A673 (cell line): ENCODE data around the gene ZNF883. TPM values are rescaled to one million over a fixed set of nuclear protein-coding genes. Genes with fewer than 3 reads are reported as not detected.
A peak's percentile ranks its signal among the peaks of the same experiment; 100 is the strongest.

Experiments used
- BruUV-seq: library from RNA; stranded (reverse); fragments of 400-500 nt; replicated peaks from 2 replicates; lab custom pipeline; 2021; lab: Mats Ljungman, UMichigan
- CTCF ChIA-PET: fragments of 300-600 bp; sonication (Branson Sonifier 250); formaldehyde crosslinking; loops from one replicate; lab custom pipeline; 2022; ENCODE audit warnings: antibody characterized with exemption; lab: Charles Lee
- POLR2A ChIA-PET: fragments of 300-600 bp; sonication (Branson Sonifier 250); formaldehyde crosslinking; loops from one replicate; lab custom pipeline; 2022; ENCODE audit warnings: antibody characterized with exemption; ENCODE audit not compliant: low non-redundant PET; lab: Charles Lee
- DNase-seq: peaks from one replicate; pipeline ENCODE4 v3.0.0-alpha.2; 2015; ENCODE audit warnings: low spot score
- H3K27ac ChIP-seq: fragments of 200-600 bp; sonication (generic); 2 replicates; pipeline ENCODE4 v1.5.1; 2016; ENCODE audit warnings: mixed run types, low read depth, mild to moderate bottlenecking, mixed read lengths, antibody characterized with exemption, low read length; ENCODE audit not compliant: poor library complexity, severe bottlenecking
- H3K27me3 ChIP-seq: fragments of 200-600 bp; sonication (generic); replicated peaks from 2 replicates; pipeline ENCODE4 v1.6.1; 2017; ENCODE audit warnings: mixed run types, low read depth, mild to moderate bottlenecking, mixed read lengths, antibody characterized with exemption, low read length; ENCODE audit not compliant: insufficient read depth, poor library complexity
- H3K36me3 ChIP-seq: fragments of 200-600 bp; sonication (generic); 2 replicates; pipeline ENCODE4 v1.6.1; 2016; ENCODE audit warnings: mixed run types, mild to moderate bottlenecking, mixed read lengths, antibody characterized with exemption, low read length; ENCODE audit not compliant: insufficient read depth, poor library complexity, severe bottlenecking
- H3K4me1 ChIP-seq: fragments of 200-600 bp; sonication (generic); 2 replicates; pipeline ENCODE4 v1.6.1; 2017; ENCODE audit warnings: mixed run types, mild to moderate bottlenecking, mixed read lengths, antibody characterized with exemption, low read length; ENCODE audit not compliant: insufficient read depth, poor library complexity, severe bottlenecking
- H3K4me3 ChIP-seq: fragments of 200-600 bp; sonication (generic); 2 replicates; pipeline ENCODE4 v1.5.1; 2016; ENCODE audit warnings: low read depth, mixed run types, mild to moderate bottlenecking, mixed read lengths, low read length; ENCODE audit not compliant: poor library complexity, severe bottlenecking
- H3K9me3 ChIP-seq: fragments of 200-600 bp; sonication (generic); 2 replicates; pipeline ENCODE4 v1.6.1; 2016; ENCODE audit warnings: mixed run types, low read depth, mild to moderate bottlenecking, mixed read lengths, antibody characterized with exemption, low read length; ENCODE audit not compliant: poor library complexity, severe bottlenecking
- CTCF ChIP-seq: fragments of 300-800, 200-600 bp; sonication (generic); conservative IDR thresholded peaks from 2 replicates; pipeline ENCODE4 v1.5.1; 2017; ENCODE audit warnings: low read depth, mild to moderate bottlenecking, antibody characterized with exemption, low read length, moderate library complexity, mixed read lengths
- EZH2 ChIP-seq: fragments of 200-600 bp; sonication (generic); IDR thresholded peaks from 2 replicates; pipeline ENCODE4 v1.6.1; 2017; ENCODE audit warnings: borderline replicate concordance, low read depth, mild to moderate bottlenecking, mixed read lengths, antibody characterized with exemption, low read length; ENCODE audit not compliant: poor library complexity, severe bottlenecking
- intact Hi-C: fragments of 100-400 bp; cut with micrococcal nuclease; formaldehyde crosslinking; loops from one replicate; pipeline ENCODE4 v1.10.0; 2022; ENCODE audit not compliant: unreplicated experiment
- total RNA-seq: library from RNA; stranded (reverse); gene quantifications from 2 replicates; pipeline ENCODE4 v1.2.3, GENCODE V29; 2021

Gene ZNF883
- total RNA-seq, 1 experiment from 2014 or later: 3.9 TPM

DNA sequence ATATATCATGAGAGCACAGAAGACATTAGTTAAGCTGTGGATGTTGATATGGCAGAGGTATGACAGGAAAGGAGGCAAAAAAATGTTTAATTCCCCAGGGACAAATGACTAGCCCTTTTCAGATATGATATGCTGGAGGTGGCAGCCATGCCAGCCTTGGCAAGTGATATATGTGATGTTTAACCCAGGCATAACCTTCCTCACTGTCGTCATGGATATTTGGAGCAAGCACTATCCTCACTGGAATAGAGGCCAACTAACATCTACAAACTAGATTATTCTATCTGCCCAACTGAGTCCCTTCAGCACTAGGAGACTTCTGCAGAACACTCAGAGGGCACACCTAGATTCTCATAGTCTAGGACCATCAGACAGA is 94.0 kb downstream of the ZNF883 start:
- no peak for DNase-seq
- Histone ChIP-seq H3K4me3 (no peak overlapping the region), H3K27me3 (peaks cover 27% of the 10 kb centered on the region), H3K4me1 (no peaks in the 10 kb centered on the region), H3K36me3 (no peaks in the 10 kb centered on the region), H3K9me3 (no peaks in the 10 kb centered on the region), H3K27ac (no peak overlapping the region)
- ChIA-PET CTCF (no interaction called here), POLR2A (no interaction called here)
- intact Hi-C loops: no loop called here
- no peak for TF ChIP-seq EZH2
- no peak for TF ChIP-seq CTCF
- no TSS peak for BruUV-seq

DNA sequence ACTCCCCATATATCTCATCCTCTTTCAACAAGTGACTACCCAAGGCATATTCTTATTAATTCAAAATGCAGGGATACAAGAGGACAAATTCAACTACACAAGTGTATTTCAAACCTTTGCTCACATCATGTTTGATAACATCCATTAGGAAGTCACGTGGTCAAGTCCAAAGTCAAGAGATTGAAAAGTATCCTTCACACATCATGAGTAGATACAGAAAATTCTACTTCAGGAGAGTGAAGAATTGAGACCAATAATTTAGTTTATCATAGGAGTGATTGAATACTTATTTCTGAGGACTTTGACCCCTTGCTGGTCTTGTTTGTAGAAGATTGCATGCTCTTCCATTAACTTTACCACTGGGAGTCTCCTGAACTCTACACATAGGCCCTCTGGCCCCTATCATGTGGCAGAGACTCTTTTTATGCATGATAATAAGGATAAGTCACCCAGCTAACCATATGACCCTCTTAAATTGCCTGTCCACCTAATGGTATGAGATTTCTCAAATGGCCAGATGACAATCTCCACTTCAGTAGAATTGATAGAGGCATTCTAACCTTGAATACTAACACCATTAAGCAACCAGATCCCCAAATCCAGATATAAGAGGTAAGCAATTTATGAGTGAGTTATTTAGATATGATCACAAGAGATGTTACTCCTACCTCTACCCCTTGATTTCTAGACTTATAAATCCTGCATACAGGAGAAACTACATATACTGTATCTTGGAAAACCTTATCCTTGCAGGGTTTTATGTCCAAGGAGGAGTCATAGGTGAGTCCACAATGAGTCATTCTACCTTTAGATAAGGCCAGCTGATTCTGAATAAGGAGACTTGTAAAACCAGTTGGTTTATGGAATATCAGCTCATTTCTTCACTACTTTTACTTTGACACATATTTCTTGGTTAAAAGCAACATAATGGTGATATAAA is 94.7 kb downstream of the ZNF883 start:
- Histone ChIP-seq H3K36me3 (no peaks in the 10 kb centered on the region), H3K27me3 (peaks cover 28% of the 10 kb centered on the region), H3K27ac (no peak overlapping the region), H3K4me1 (no peaks in the 10 kb centered on the region), H3K9me3 (no peaks in the 10 kb centered on the region), H3K4me3 (no peak overlapping the region)
- intact Hi-C loops: no loop called here
- CTCF ChIA-PET: no interaction called here
- no TSS peak for BruUV-seq
- POLR2A ChIA-PET: no interaction called here
- no peak for DNase-seq
- TF ChIP-seq CTCF (no peak), EZH2 (no peak)

DNA sequence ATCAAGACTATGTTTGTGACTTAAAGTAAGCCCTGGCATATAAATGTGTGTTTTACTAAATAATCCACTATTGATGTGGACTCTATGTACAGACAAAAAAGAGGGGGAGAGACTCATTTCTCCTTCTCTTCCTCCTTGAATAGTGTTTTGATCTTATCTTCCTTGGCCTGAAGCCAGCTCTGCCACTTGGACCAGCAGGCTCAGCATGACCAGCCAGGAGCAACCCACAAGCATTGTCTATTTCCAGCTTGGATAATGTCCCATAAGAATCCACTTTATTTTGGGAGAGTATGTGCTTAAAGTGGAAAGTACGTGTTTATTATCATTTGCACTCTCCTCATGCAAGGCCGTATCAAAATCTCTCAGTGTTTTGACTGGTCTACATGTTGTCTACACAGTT is 97.5 kb downstream of the ZNF883 start:
- no peaks in the 10 kb centered on the region for H3K9me3 ChIP-seq
- H3K4me1 ChIP-seq: no peaks in the 10 kb centered on the region
- H3K27ac ChIP-seq: no peak overlapping the region
- intact Hi-C loops: no loop called here
- no peak overlapping the region for H3K4me3 ChIP-seq
- H3K27me3 ChIP-seq: peaks cover 24% of the 10 kb centered on the region
- TF ChIP-seq CTCF (no peak), EZH2 (no peak)
- DNase-seq: peak; percentile 32
- ChIA-PET POLR2A (no interaction called here), CTCF (no interaction called here)
- no TSS peak for BruUV-seq
- H3K36me3 ChIP-seq: no peaks in the 10 kb centered on the region
